ENCODE results near the gene IQSEC1. TPM values are rescaled to one million over a fixed set of nuclear protein-coding genes. Genes with fewer than 3 reads are reported as not detected.

The IQSEC1 gene
- total and polyA plus RNA-seq, 9 of the 15 experiments (the other 6 are each of a cell fraction or from before 2014, with no cell fraction given): 0.56 to 39.0 (median 6.8) TPM

DNA sequence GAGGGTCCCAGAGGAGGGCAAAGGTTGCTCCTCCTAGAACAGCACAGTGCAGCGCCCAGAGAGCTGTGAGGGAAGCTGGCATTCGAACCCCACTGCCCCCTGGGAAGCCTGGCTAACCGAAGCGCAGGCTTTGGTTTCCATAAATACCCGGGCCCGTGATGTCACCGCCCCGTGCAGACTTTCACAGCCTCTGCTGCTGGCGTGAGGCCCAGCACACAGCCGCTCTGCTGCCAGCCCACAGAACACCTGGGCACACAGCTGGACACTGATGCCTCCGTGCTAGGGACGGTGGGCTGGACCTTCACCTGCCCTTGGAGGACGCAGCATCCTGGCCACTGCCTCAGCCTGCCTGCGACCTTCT lies 1.0 kb downstream of the IQSEC1 start (continued):
- no peak for TF ChIP-seq CEBPG (CRISPR knock-in tag; IDR thresholded peaks at IDR 0.05)
- no peak for TF ChIP-seq CEBPG (tag; conservative IDR thresholded peaks at IDR 0.05 in 1 of 2, IDR thresholded peaks at IDR 0.05 in 1 of 2)
- TF ChIP-seq NEUROD1 (IDR thresholded peaks at IDR 0.05; ENCODE audit: borderline replicate concordance, low read depth, low read length, partially characterized antibody): no peak
- no peak for TF ChIP-seq RBM39 (optimal IDR thresholded peaks at IDR 0.05; ENCODE audit: low read depth, low read length)

DNA sequence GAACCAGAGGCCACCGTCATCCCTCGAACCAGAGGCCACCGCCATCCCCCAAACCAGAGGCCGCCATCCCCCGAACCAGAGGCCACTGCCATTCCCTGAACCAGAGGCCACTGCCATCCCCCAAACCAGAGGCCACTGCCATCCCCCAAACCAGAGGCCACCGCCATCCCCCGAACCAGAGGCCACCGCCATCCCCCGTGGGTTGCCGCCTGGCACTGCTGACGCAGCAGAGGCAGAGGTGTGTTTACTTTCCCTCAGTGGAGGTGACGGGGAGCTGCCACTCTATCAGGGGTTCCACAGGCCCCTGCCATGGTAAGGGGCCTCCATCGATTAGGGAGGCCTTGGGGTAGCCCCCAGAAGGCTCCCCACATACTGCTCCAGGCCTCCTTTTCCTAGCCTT lies 1.5 kb downstream of the IQSEC1 start:
- DNase-seq (ENCODE audit: extremely low read depth in 1 of 4, low spot score in 3 of 4) (no peak), FAIRE-seq (no peak), ATAC-seq (no peak)
- Histone ChIP-seq H3K27ac (ENCODE audit: extremely low read depth, low read depth, low read length) (no peak overlapping the region), H4K20me1 (replicated peaks; ENCODE audit: control insufficient read depth, insufficient read depth, low read length) (peaks cover 16% of the 10 kb centered on the region), H3K4me1 (replicated peaks in 1 of 2; ENCODE audit: control insufficient read depth in 2 of 2, insufficient read depth in 2 of 2, low read length in 2 of 2) (peaks cover 0 to 11% of the 10 kb centered on the region in 2 experiments; a peak in 1 of 5 replicates), H3K9ac (ENCODE audit: insufficient read depth in 1 of 2, low read depth in 2 of 2, low read length in 2 of 2) (no peak overlapping the region), H3K27me3 (ENCODE audit: control insufficient read depth in 2 of 2, insufficient read depth in 2 of 2, low read length in 2 of 2) (peaks cover 40 to 60% of the 10 kb centered on the region in 2 experiments), H3K79me2 (ENCODE audit: control insufficient read depth, insufficient read depth, low read length) (no peaks in the 10 kb centered on the region), H2AFZ (ENCODE audit: low read depth, low read length) (no peak overlapping the region), H3K4me3 (no peak overlapping the region), H3K4me2 (ENCODE audit: insufficient read depth, low read length) (no peak overlapping the region), H3K9me3 (replicated peaks; ENCODE audit: control insufficient read depth, insufficient read depth, low read depth, low read length) (peaks cover 6% of the 10 kb centered on the region), H3K9me1 (ENCODE audit: control insufficient read depth, insufficient read depth, low read length) (no peaks in the 10 kb centered on the region), H3K36me3 (ENCODE audit: control insufficient read depth, insufficient read depth, low read length) (no peaks in the 10 kb centered on the region)
- no TSS peak for BruUV-seq (replicated peaks)
- ChIA-PET CTCF (ENCODE audit: low intra/inter-chr PET ratio) (interaction anchor here (0.7 kb wide), 1 partner anchor 612 kb away, joined by 3 read pairs; no protein-coding TSS in a partner anchor), POLR2A (interaction anchor here (0.6 kb wide), 1 partner anchor 9 kb away, joined by 3 read pairs; no protein-coding TSS in a partner anchor)
- 11% methylated on average over 13 of the region's 13 CpGs for WGBS (ENCODE audit: insufficient coverage, low coverage, missing lambda C conversion rate)
- intact Hi-C loops (cut with micrococcal nuclease) (no loop called here), in situ Hi-C loops (cut with MboI) (no loop called here)
- TF ChIP-seq STAT5B (CRISPR knock-in tag; IDR thresholded peaks at IDR 0.05) (no peak), JUND (IDR thresholded peaks at IDR 0.05; ENCODE audit: borderline replicate concordance, low read depth, low read length) (no peak), JUND (tag; IDR thresholded peaks at IDR 0.05; ENCODE audit: borderline replicate concordance, low read depth, low read length) (no peak), ETV5 (CRISPR knock-in tag; IDR thresholded peaks at IDR 0.05; ENCODE audit: low read depth) (no peak), MAFF (IDR thresholded peaks at IDR 0.05; ENCODE audit: low read length) (no peak), ZNF232 (CRISPR knock-in tag; IDR thresholded peaks at IDR 0.05) (no peak), FIP1L1 (IDR thresholded peaks at IDR 0.05; ENCODE audit: low read depth, low read length, poor library complexity, severe bottlenecking) (no peak), MCM7 (IDR thresholded peaks at IDR 0.05) (no peak), MYBL2 (IDR thresholded peaks at IDR 0.05; ENCODE audit: low read depth) (no peak), MYBL2 (CRISPR knock-in tag; IDR thresholded peaks at IDR 0.05; ENCODE audit: borderline replicate concordance) (no peak), NBN (IDR thresholded peaks at IDR 0.05; ENCODE audit: low read depth) (no peak)
